HG03378 (cell line): ENCODE measurements around the gene CCDC122.

Source experiments
- ATAC-seq: cut with Tn5 transposase; IDR thresholded peaks from one replicate; pipeline ENCODE4 v1.9.1; 2021; ENCODE audit warnings: mild to moderate bottlenecking, moderate library complexity; ENCODE audit not compliant: unreplicated experiment

Gene CCDC122

GRCh38 chr13:43805071-43805468 lies 74.5 kb downstream of the CCDC122 start:
- ATAC-seq: no peak

- no peak for ATAC-seq
Measured at GRCh38 chr13:43804461-43805070, 75.0 kb downstream of the CCDC122 start.

GRCh38 chr13:43802511-43802910 lies 77.0 kb downstream of the CCDC122 start:
- no peak for ATAC-seq

DNA sequence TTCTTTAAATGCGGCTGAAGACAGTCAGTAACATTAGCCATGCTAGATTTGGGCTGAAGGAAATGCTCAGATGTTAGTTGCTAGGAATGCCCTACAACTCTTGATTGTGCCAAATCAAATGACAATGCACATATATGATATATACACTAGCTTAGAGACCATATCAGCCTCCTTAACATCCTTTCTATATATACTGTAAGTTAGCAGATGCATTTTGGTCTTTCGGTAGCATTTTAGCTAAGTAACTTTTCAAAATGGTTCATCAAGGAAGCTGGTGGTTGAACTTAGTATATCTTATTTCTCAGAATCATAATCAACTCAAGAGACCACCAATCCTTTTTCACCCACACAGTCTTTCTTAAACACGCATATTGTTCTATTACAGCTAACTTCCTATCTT lies 78.7 kb downstream of the CCDC122 start:
- no peak for ATAC-seq

DNA sequence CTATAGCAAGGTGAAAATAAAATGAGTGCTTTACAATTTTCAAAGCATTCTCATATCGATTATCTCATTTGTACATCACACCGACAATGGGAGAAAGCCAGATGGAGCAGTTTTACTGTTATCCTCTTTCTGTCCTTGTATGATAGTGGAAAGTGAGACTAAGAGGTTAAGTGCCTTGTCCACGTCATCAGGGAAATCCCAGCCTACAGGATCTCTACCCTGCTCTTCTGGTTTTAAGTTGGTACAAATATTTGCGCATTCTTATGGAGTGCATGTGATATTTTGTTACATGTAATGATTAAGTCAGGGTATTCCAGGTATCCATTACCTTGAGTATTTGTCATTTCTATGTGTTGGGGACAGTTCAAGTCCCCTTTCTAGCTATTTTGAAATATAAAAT lies 80.3 kb downstream of the CCDC122 start:
- ATAC-seq: no peak

- ATAC-seq: no peak
Measured at GRCh38 chr13:43797869-43798268, 81.7 kb downstream of the CCDC122 start.

DNA sequence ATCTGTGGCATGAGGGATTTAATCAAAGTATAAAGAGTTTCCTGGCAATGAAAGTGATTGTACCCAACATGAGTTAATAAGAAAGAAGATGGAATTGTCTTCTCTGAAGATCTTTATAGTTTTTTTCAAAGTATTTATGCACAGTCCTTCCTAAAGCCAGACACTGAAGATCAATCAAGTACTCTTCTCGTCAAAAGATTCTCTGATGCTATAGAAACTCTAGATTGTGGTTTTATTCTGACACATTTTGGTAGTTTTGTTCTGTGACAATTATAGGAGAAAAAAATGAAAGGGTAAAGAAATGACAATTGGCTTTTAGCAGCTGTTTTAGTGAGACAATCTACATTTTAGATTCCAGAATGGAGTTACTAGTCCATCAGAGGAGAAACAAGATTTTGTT lies 82.4 kb downstream of the CCDC122 start:
- no peak for ATAC-seq

DNA sequence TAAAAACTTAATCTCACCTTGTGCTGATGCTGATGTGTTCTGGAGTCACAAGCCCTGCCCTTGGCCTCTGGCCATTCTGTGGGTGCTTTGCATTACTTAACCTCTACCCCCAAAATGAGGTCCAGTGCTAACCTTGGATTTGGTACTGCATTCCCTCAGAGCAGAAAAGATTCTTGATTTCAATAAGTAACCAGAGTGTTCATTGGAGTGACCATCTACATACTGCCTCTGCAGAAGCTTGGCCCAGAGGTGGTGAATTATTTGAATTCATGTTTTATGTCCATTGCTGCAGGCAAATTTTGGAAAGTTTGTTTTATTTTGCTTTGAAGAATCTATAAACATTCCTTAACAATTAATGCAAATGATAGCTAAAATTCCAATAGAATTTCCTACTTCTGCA lies 85.1 kb downstream of the CCDC122 start:
- no peak for ATAC-seq

DNA sequence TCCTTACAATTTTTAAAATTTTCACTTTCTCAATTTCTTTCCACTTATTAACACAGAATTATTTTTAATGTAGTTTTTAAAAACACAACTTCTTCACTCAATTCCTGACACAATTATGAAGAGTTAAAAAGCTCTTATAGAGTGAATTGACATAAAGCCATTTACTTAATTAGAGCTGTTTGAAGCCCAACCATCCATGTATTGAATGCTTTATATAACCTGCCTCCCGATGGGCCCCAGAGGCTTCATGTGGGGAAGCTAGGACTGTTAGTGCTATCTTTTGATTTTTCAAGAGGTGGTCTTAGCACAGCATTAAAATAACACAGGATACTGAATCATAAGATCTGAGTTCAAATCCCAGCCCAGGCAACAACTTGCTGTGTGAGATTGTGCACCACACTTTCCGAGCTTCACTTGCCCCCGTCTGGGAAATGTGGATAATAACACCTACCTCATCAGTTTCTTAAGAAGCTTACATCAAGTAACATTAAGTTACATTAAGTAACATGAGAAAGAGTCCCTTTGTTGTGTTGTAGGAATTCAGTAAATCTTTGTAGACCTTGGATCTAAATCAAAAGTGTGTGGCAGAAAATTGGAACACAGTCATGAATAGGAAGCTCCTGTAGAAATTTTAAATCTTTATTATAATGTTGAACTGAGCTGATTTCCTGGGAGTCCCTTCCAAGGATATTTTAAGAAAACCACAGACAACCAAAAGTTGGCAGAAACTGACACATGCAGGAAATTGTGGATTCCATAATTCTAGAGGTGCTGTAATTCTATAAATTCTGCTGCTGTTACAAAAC lies 87.3 kb downstream of the CCDC122 start:
- no peak for ATAC-seq

DNA sequence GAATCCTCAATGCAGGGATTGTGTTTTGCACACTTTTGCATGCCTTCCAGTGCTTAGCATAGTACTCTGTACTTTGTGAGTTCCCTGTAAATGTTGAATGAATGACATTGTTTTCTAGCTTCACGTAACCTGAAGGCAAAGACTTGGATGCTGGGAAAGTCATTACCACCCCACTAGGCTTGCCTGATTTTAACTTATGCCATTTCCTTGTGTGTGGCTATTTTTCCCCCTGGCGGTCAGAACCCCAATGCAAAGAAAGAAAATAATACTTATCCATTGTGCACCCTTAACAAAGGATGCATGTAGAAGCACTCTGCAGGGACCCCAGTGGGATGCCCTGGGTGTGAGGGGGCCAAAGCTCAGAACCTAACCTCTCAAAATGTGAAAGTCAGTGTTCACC lies 91.5 kb downstream of the CCDC122 start:
- no peak for ATAC-seq

GRCh38 chr13:43787518-43787891 lies 92.0 kb downstream of the CCDC122 start:
- no peak for ATAC-seq

- no peak for ATAC-seq
Measured at GRCh38 chr13:43786766-43787517, 92.6 kb downstream of the CCDC122 start, which contains the start of gene ENOX1. TSS of gene ENOX1 (minus strand) at chr13:43786972.

GRCh38 chr13:43786472-43786765 lies 93.1 kb downstream of the CCDC122 start:
- ATAC-seq: no peak
